Osteoblast (primary cell): Measurements from ENCODE around the gene IRX4. TPM values are rescaled to one million over a fixed set of nuclear protein-coding genes. Genes with fewer than 3 reads are reported as not detected.
"Not testable (repeated sequence)": the region's sequence is repeated elsewhere in the genome, so short reads cannot be mapped to it uniquely, and the experiment has no call there.

Source experiments
- DNase-seq: peaks from one replicate; pipeline ENCODE4 v3.0.0; 2011; ENCODE audit warnings: low spot score, mixed read lengths; ENCODE audit not compliant: insufficient read length; ENCODE audit errors: missing footprints
- H2AFZ ChIP-seq: 2 replicates; pipeline ENCODE4 v1.6.0; 2011; ENCODE audit warnings: mild to moderate bottlenecking, low read length
- H3K27ac ChIP-seq: 2 replicates; pipeline ENCODE4 v1.5.1; 2011; ENCODE audit warnings: mild to moderate bottlenecking, low read depth, low read length, moderate library complexity
- H3K27me3 ChIP-seq: 2 replicates; pipeline ENCODE4 v1.6.0; 2012; ENCODE audit warnings: mild to moderate bottlenecking, control low read depth, inconsistent platforms, low read length, moderate library complexity; ENCODE audit not compliant: insufficient read depth
- H3K36me3 ChIP-seq: 2 replicates; pipeline ENCODE4 v1.5.1; 2011; ENCODE audit warnings: mild to moderate bottlenecking, low read length, control low read depth, moderate library complexity; ENCODE audit not compliant: insufficient read depth
- H3K4me1 ChIP-seq: 2 replicates; pipeline ENCODE4 v1.5.1; 2011; ENCODE audit warnings: mild to moderate bottlenecking, low read length, control low read depth, moderate library complexity; ENCODE audit not compliant: insufficient read depth
- H3K4me2 ChIP-seq: 2 replicates; pipeline ENCODE4 v1.6.0; 2011; ENCODE audit warnings: mild to moderate bottlenecking, low read length; ENCODE audit not compliant: insufficient read depth
- H3K4me3 ChIP-seq: fragments of 200-600 bp; sonication (generic); 3 replicates; pipeline ENCODE4 v1.5.1; 2012; ENCODE audit warnings: mild to moderate bottlenecking, low read length, inconsistent platforms; ENCODE audit not compliant: insufficient read depth
- H3K79me2 ChIP-seq: 2 replicates; pipeline ENCODE4 v1.6.0; 2012; ENCODE audit warnings: mild to moderate bottlenecking, low read length, control low read depth, inconsistent platforms; ENCODE audit not compliant: insufficient read depth
- H3K9me3 ChIP-seq: 2 replicates; pipeline ENCODE4 v1.5.1; 2011; ENCODE audit warnings: low read depth, low read length, control low read depth
- H4K20me1 ChIP-seq: 2 replicates; pipeline ENCODE4 v1.6.0; 2012; ENCODE audit warnings: mild to moderate bottlenecking, low read length, control low read depth; ENCODE audit not compliant: insufficient read depth
- CTCF ChIP-seq: IDR thresholded peaks from 2 replicates; pipeline ENCODE4 v1.5.1; 2011; ENCODE audit warnings: mild to moderate bottlenecking, low read depth, low read length, moderate library complexity; ENCODE audit errors: extremely low read depth
- total RNA-seq: library from RNA; depleted of rRNA; stranded (reverse); fragments of >200 nt; gene quantifications from 2 replicates; pipeline ENCODE4 v1.2.3, GENCODE V29; 2012

Gene IRX4
- total RNA-seq, 1 donor, result not detected

- H3K79me2 ChIP-seq, result no peaks in the 10 kb centered on the region
- H3K4me2 ChIP-seq, result no peak overlapping the region
Measured at GRCh38 chr5:1874348-1874747, 8.4 kb downstream of the IRX4 start.

GRCh38 chr5:1873243-1873959 lies 9.3 kb downstream of the IRX4 start:
- Histone ChIP-seq H3K4me3 (no peak overlapping the region), H4K20me1 (no peaks in the 10 kb centered on the region), H3K9me3 (no peaks in the 10 kb centered on the region), H3K4me2 (no peak overlapping the region), H3K4me1 (no peaks in the 10 kb centered on the region), H3K36me3 (no peaks in the 10 kb centered on the region), H3K27me3 (peaks cover 52% of the 10 kb centered on the region), H3K79me2 (no peaks in the 10 kb centered on the region), H3K27ac (no peak overlapping the region), H2AFZ (no peak overlapping the region)
- no peak for DNase-seq
- TF ChIP-seq CTCF, result no peak

More at GRCh38 chr5:1874348-1874747, 8.4 kb downstream of the IRX4 start:
- Histone ChIP-seq H3K4me3 (no peak overlapping the region), H3K36me3 (no peaks in the 10 kb centered on the region), H2AFZ (no peak overlapping the region), H3K4me1 (no peaks in the 10 kb centered on the region), H3K9me3 (no peaks in the 10 kb centered on the region), H4K20me1 (no peaks in the 10 kb centered on the region), H3K27me3 (peaks cover 59% of the 10 kb centered on the region), H3K27ac (no peak overlapping the region)
- no peak for DNase-seq
- TF ChIP-seq CTCF, result no peak

GRCh38 chr5:1871441-1871840 lies 11.3 kb downstream of the IRX4 start:
- no peak overlapping the region for H3K4me3 ChIP-seq
- no peaks in the 10 kb centered on the region for H4K20me1 ChIP-seq
- no peak for TF ChIP-seq CTCF
- no peaks in the 10 kb centered on the region for H3K36me3 ChIP-seq
- no peak overlapping the region for H2AFZ ChIP-seq
- H3K27ac ChIP-seq, result no peak overlapping the region
- H3K4me1 ChIP-seq, result no peaks in the 10 kb centered on the region
- no peak overlapping the region for H3K4me2 ChIP-seq
- no peak for DNase-seq
- H3K9me3 ChIP-seq, result no peaks in the 10 kb centered on the region
- H3K27me3 ChIP-seq, result peaks cover 33% of the 10 kb centered on the region
- no peaks in the 10 kb centered on the region for H3K79me2 ChIP-seq

GRCh38 chr5:1870435-1871272 lies 12.1 kb downstream of the IRX4 start:
- not testable (repeated sequence) for H3K27ac ChIP-seq, H2AFZ ChIP-seq, H3K4me1 ChIP-seq, H3K4me2 ChIP-seq, DNase-seq, H3K9me3 ChIP-seq, H3K4me3 ChIP-seq, H3K79me2 ChIP-seq, H3K36me3 ChIP-seq, H4K20me1 ChIP-seq
- peaks cover 25% of the 10 kb centered on the region for H3K27me3 ChIP-seq
